Prostate gland (tissue), 2 donors: ENCODE results near the gene AP3D1. TPM values are rescaled to one million over a fixed set of nuclear protein-coding genes. Genes with fewer than 3 reads are reported as not detected.

Experiments used
- DNase-seq: peaks from one replicate; pipeline ENCODE4 v3.0.0-alpha.2; 2019; ENCODE audit warnings: low spot score
- H3K27ac ChIP-seq, 2 donors: fragments of 200-600 bp; sonication (generic); 2 replicates each; pipeline ENCODE4 v1.5.1; 2017 to 2019
- H3K27me3 ChIP-seq: fragments of 200-600 bp; sonication (generic); replicated peaks from 2 replicates; pipeline ENCODE4 v1.5.1; 2019; ENCODE audit not compliant: insufficient read depth
- H3K36me3 ChIP-seq, 2 donors: fragments of 200-600 bp; sonication (generic); 1 replicate in 1 of 2; 2 replicates in 1 of 2; pipeline versions ENCODE4 v1.5.1 to v1.8.1; 2017 to 2019
- H3K4me1 ChIP-seq: fragments of 200-600 bp; sonication (generic); replicated peaks from 2 replicates; pipeline ENCODE4 v1.5.1; 2019
- H3K4me3 ChIP-seq, 2 donors: fragments of 200-600 bp; sonication (generic); 2 replicates each; pipeline ENCODE4 v1.5.1; 2017 to 2019
- H3K9me3 ChIP-seq: fragments of 200-600 bp; sonication (generic); 2 replicates; pipeline ENCODE4 v1.5.1; 2017
- CTCF ChIP-seq, 4 experiments: fragments of 200-600 bp in 2 of 4; fragments of 450-650 bp in 2 of 4; sonication (generic) in 2 of 4; IDR thresholded peaks; 1 replicate in 3 of 4; 2 replicates in 1 of 4; pipeline ENCODE4 v1.5.1; 2016 to 2019; ENCODE audit warnings: antibody characterized with exemption in 4 of 4, mild to moderate bottlenecking in 2 of 4, moderate library complexity in 2 of 4
- POLR2A ChIP-seq: fragments of 450-650 bp; IDR thresholded peaks from one replicate; pipeline ENCODE4 v1.6.1; 2016; ENCODE audit warnings: antibody characterized with exemption, mild to moderate bottlenecking
- POLR2AphosphoS5 ChIP-seq: sonication (generic); formaldehyde crosslinking; IDR thresholded peaks from one replicate; pipeline ENCODE4 v1.6.1; 2017; ENCODE audit warnings: antibody characterized with exemption
- WGBS: methylation state at CpG from one replicate; pipeline ENCODE4 v1.1.5; 2018; 5-methylcytosine and 5-hydroxymethylcytosine counted together
- intact Hi-C: fragments of 100-400 bp; cut with DNase I; formaldehyde crosslinking; loops from one replicate; pipeline ENCODE4 v1.14.2; 2022
- total RNA-seq, 2 donors: library from RNA; depleted of rRNA; stranded (reverse); fragments of >200 nt; gene quantifications; one replicate each; pipeline ENCODE4 v1.1.0, GENCODE V29; 2016

The AP3D1 gene
- total RNA-seq, 2 donors from 2014 or later, result 115 to 178 TPM

GRCh38 chr19:2121416-2122051, 29.8 kb downstream of the AP3D1 start:
- Histone ChIP-seq H3K4me1 (no peaks in the 10 kb centered on the region), H3K27ac (no peak overlapping the region), H3K27me3 (no peaks in the 10 kb centered on the region), H3K9me3 (no peaks in the 10 kb centered on the region), H3K36me3 (peaks cover 28 to 41% of the 10 kb centered on the region in 2 donors), H3K4me3 (no peak overlapping the region)
- TF ChIP-seq POLR2A, result no peak
- no peak for TF ChIP-seq POLR2AphosphoS5
- no peak for TF ChIP-seq CTCF (IDR thresholded peaks at IDR 0.05)
- intact Hi-C loops, result no loop called here
- DNase-seq, result no peak
- 93% methylated on average over 25 of the region's 27 CpGs for WGBS

- Histone ChIP-seq H3K9me3 (no peaks in the 10 kb centered on the region), H3K27ac (no peak overlapping the region), H3K4me3 (no peak overlapping the region), H3K36me3 (peaks cover 28 to 48% of the 10 kb centered on the region in 2 donors), H3K4me1 (no peaks in the 10 kb centered on the region), H3K27me3 (no peaks in the 10 kb centered on the region)
- 95% methylated on average over 26 of the region's 26 CpGs for WGBS
- no peak for TF ChIP-seq POLR2A
- intact Hi-C loops, result no loop called here
- DNase-seq, result no peak
Measured at GRCh38 chr19:2120821-2121220, 30.5 kb downstream of the AP3D1 start.

- DNase-seq, result no peak
- H3K27ac ChIP-seq, result no peak overlapping the region
- no peaks in the 10 kb centered on the region for H3K27me3 ChIP-seq
- no peaks in the 10 kb centered on the region for H3K4me1 ChIP-seq
- no peaks in the 10 kb centered on the region for H3K9me3 ChIP-seq
- TF ChIP-seq POLR2AphosphoS5 (no peak), CTCF (IDR thresholded peaks at IDR 0.05) (no peak), POLR2A (no peak)
- WGBS, result 84% methylated on average over 25 of the region's 31 CpGs
- H3K36me3 ChIP-seq, result peaks cover 31 to 55% of the 10 kb centered on the region in 2 donors
- intact Hi-C loops, result no loop called here
- H3K4me3 ChIP-seq, result no peak overlapping the region
Measured at GRCh38 chr19:2119921-2120785, 31.2 kb downstream of the AP3D1 start.

GRCh38 chr19:2118438-2118837, 32.9 kb downstream of the AP3D1 start:
- intact Hi-C loops, result no loop called here
- no peak overlapping the region for H3K4me3 ChIP-seq
- no peaks in the 10 kb centered on the region for H3K27me3 ChIP-seq
- no peaks in the 10 kb centered on the region for H3K4me1 ChIP-seq
- no peak for TF ChIP-seq POLR2A
- TF ChIP-seq CTCF (IDR thresholded peaks at IDR 0.05), result no peak
- TF ChIP-seq POLR2AphosphoS5, result no peak
- no peaks in the 10 kb centered on the region for H3K9me3 ChIP-seq
- no peak overlapping the region for H3K27ac ChIP-seq
- H3K36me3 ChIP-seq, result peaks cover 38 to 70% of the 10 kb centered on the region in 2 donors
- DNase-seq, result no peak
- WGBS, result 93% methylated on average over 16 of the region's 18 CpGs

- peaks cover 38 to 76% of the 10 kb centered on the region in 2 donors for H3K36me3 ChIP-seq
- H3K27me3 ChIP-seq, result no peaks in the 10 kb centered on the region
- TF ChIP-seq CTCF (IDR thresholded peaks at IDR 0.05) (no peak), POLR2A (no peak), POLR2AphosphoS5 (no peak)
- WGBS, result 95% methylated on average over 21 of the region's 27 CpGs
- H3K9me3 ChIP-seq, result no peaks in the 10 kb centered on the region
- no peak overlapping the region for H3K4me3 ChIP-seq
- H3K4me1 ChIP-seq, result no peaks in the 10 kb centered on the region
- DNase-seq, result no peak
- intact Hi-C loops, result no loop called here
- no peak overlapping the region for H3K27ac ChIP-seq
Measured at GRCh38 chr19:2117215-2117960, 34.0 kb downstream of the AP3D1 start.
